NT2/D1 (cell line): ENCODE results near the gene SMPD3.

Experiments
- DNase-seq: peaks from one replicate; pipeline ENCODE4 v3.0.0-alpha.2; 2011; ENCODE audit warnings: low read depth, low spot score
- H3K27me3 ChIP-seq: 2 replicates; pipeline ENCODE4 v1.6.0; 2011; ENCODE audit warnings: mild to moderate bottlenecking; ENCODE audit not compliant: insufficient read length, insufficient read depth
- H3K36me3 ChIP-seq: 2 replicates; pipeline ENCODE4 v1.6.1; 2011; ENCODE audit warnings: mild to moderate bottlenecking, low read length, mixed read lengths; ENCODE audit not compliant: insufficient read depth, insufficient read length
- H3K4me1 ChIP-seq: 2 replicates; pipeline ENCODE4 v1.5.1; 2011; ENCODE audit not compliant: insufficient read depth, insufficient read length
- H3K4me3 ChIP-seq: 2 replicates; pipeline ENCODE4 v1.5.1; 2011; ENCODE audit warnings: low read depth; ENCODE audit not compliant: insufficient read length
- H3K9ac ChIP-seq: 2 replicates; pipeline ENCODE4 v1.6.0; 2011; ENCODE audit warnings: low read depth; ENCODE audit not compliant: insufficient read length
- H3K9me3 ChIP-seq: 2 replicates; pipeline ENCODE4 v1.5.1; 2011; ENCODE audit warnings: mild to moderate bottlenecking, low read length; ENCODE audit not compliant: insufficient read depth
- SUZ12 ChIP-seq: IDR thresholded peaks from 2 replicates; pipeline ENCODE4 v1.6.1; 2011; ENCODE audit not compliant: insufficient read length, insufficient read depth; ENCODE audit errors: extremely low read depth
- YY1 ChIP-seq: IDR thresholded peaks from 2 replicates; pipeline ENCODE4 v1.6.1; 2011; ENCODE audit not compliant: insufficient read length, insufficient read depth
- ZNF274 ChIP-seq: IDR thresholded peaks from 2 replicates; pipeline ENCODE4 v1.6.1; 2011; ENCODE audit warnings: mild to moderate bottlenecking, low read depth, low read length

SMPD3 gene

DNA sequence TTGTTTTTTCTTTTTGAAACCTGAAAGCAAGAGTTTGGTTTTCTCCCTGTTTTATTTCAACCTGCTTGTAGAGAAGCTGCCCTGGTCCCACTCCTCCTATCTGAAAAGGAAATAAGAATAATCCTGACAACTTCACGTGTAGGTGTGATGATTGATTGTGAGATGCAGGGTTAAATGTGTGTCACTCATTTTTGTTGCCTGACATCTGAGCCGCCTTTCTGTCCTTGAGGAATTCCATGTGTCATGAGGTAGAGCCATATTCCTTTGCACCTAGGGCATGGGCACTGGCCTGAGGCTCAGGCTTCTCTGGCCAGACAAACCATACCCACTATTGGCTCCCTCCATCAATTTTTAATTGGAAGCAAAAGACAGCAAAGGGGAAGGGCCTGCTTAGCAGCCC is 10.2 kb upstream of the SMPD3 start:
- TF ChIP-seq YY1 (no peak), ZNF274 (no peak), SUZ12 (no peak)
- no peaks in the 10 kb centered on the region for H3K27me3 ChIP-seq
- no peak overlapping the region for H3K9ac ChIP-seq
- no peak for DNase-seq
- no peaks in the 10 kb centered on the region for H3K36me3 ChIP-seq
- H3K9me3 ChIP-seq = peaks cover 13% of the 10 kb centered on the region; the same call in 1 of the 2 replicates
- H3K4me1 ChIP-seq = no peaks in the 10 kb centered on the region
- no peak overlapping the region for H3K4me3 ChIP-seq

DNA sequence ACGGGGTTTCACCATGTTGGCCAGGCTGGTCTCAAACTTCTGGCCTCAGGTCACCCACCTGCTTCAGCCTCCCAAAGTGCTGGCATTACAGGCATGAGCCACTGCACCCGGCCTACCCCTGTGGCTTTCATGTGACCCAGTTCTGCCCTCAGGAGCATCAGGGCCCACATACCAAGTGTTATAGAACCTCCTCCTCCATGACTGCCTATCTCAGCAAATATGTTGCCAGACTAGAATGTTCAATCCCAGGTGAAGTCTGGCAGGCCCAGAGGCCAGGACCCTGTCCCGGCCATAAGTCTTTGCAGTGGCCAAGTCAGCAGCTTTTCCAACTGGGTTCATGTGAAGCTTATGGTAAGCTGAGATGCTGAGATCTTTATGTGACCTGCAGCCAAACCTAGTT is 9.8 kb upstream of the SMPD3 start:
- H3K4me3 ChIP-seq = no peak overlapping the region
- no peaks in the 10 kb centered on the region for H3K4me1 ChIP-seq
- H3K9me3 ChIP-seq = peaks cover 9% of the 10 kb centered on the region; the same call in 1 of the 2 replicates
- no peaks in the 10 kb centered on the region for H3K36me3 ChIP-seq
- no peaks in the 10 kb centered on the region for H3K27me3 ChIP-seq
- H3K9ac ChIP-seq = no peak overlapping the region
- no peak for TF ChIP-seq ZNF274
- DNase-seq = no peak

DNA sequence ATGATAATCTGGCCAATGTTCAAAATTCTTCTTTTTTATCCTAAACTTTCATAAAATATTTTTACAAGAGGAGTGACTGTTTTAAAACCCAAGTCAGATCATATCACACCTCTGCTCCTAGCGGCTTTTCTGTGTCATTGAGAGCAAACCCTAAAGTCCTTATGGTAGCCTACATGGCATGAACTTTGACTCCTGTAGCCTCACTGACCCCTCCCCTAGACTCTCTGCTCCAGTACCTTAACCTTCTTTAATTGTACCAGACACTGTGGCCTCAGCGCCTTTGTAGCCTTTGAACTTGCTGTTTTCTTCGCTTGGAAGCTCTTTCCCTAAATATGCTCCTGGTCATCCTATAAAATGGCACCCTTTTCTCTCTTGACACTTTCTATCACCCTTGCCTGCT is 7.3 kb upstream of the SMPD3 start:
- TF ChIP-seq ZNF274 (no peak), YY1 (no peak), SUZ12 (no peak)
- Histone ChIP-seq H3K27me3 (no peaks in the 10 kb centered on the region), H3K9me3 (no peaks in the 10 kb centered on the region), H3K4me3 (no peak overlapping the region), H3K36me3 (no peaks in the 10 kb centered on the region), H3K9ac (no peak overlapping the region), H3K4me1 (no peaks in the 10 kb centered on the region)
- no peak for DNase-seq

DNA sequence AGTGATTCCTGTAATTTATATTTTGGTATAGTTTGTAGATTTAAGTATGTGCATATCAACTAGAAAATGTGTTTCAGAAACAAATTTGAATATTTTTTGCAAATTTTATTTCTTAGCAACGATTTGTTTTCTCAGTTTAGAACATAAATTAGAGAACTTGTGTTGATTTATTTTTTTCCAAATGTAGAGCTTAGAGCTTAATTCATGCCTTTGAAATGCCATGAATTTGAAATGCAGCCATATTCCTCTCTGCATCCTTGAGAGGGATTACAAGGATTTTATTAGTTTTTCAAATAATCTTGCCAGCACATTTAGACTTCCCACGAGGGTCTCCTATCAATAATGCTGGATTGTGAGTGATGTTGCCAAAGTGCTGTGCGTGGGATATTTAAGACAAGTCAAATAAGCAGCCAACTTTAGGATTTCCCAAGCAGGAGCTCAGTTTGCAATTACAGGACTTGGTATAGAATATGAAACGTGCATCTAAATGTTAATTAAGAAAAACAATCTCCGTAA is 6.7 kb upstream of the SMPD3 start:
- DNase-seq = no peak
- no peak overlapping the region for H3K9ac ChIP-seq
- H3K27me3 ChIP-seq = no peaks in the 10 kb centered on the region
- H3K4me3 ChIP-seq = no peak overlapping the region
- H3K9me3 ChIP-seq = no peaks in the 10 kb centered on the region
- no peaks in the 10 kb centered on the region for H3K4me1 ChIP-seq
- no peaks in the 10 kb centered on the region for H3K36me3 ChIP-seq
- TF ChIP-seq YY1 = no peak
- no peak for TF ChIP-seq SUZ12
- no peak for TF ChIP-seq ZNF274

DNA sequence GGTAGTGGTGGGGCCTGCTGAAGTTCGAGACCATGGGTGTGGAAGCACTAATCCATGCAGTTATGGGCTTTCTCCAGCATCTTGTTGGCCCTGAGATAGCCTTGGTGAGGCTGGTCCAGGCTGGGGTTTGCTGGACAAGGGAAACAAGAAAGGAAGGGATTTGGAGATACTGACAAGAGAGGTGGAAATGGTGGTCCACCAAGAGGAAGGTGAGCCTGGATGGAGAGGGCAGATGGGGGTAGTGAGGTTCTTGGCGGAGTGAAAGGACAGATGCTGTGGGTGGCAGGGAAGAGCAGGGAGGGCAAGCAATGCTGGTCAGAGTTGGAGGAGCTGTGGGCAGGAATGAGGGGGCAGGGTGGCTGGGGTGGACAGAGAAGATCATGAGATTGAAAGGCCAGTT is 5.5 kb upstream of the SMPD3 start:
- Histone ChIP-seq H3K4me3 (no peak overlapping the region), H3K27me3 (no peaks in the 10 kb centered on the region), H3K4me1 (no peaks in the 10 kb centered on the region), H3K36me3 (no peaks in the 10 kb centered on the region), H3K9ac (no peak overlapping the region), H3K9me3 (no peaks in the 10 kb centered on the region)
- DNase-seq = no peak
- no peak for TF ChIP-seq SUZ12
- no peak for TF ChIP-seq ZNF274
- TF ChIP-seq YY1 = no peak

DNA sequence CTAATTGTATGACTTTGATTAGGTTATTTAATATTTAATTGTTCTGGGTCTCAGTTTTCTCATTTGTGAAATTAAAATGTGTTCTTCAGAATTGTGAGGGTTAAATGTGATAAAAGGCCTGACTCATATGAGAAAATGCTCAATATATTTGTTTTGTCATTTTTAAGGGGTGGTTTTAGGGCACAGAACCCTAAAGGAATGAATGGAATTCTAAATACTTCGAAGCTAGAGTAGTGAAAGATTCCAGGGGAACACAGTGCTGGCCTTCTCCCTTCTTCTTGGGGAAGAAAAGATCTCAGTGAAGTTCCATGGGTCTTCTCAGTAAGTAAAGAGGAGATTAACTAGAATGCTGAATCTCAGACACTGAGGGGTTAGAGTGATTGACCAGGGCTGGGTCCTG is 3.9 kb upstream of the SMPD3 start:
- no peaks in the 10 kb centered on the region for H3K36me3 ChIP-seq
- H3K9me3 ChIP-seq = no peaks in the 10 kb centered on the region
- peaks cover 6% of the 10 kb centered on the region for H3K4me1 ChIP-seq
- no peak for TF ChIP-seq YY1
- no peak for TF ChIP-seq ZNF274
- TF ChIP-seq SUZ12 = no peak
- no peak overlapping the region for H3K9ac ChIP-seq
- no peak for DNase-seq
- H3K27me3 ChIP-seq = peaks cover 12% of the 10 kb centered on the region
- no peak overlapping the region for H3K4me3 ChIP-seq

DNA sequence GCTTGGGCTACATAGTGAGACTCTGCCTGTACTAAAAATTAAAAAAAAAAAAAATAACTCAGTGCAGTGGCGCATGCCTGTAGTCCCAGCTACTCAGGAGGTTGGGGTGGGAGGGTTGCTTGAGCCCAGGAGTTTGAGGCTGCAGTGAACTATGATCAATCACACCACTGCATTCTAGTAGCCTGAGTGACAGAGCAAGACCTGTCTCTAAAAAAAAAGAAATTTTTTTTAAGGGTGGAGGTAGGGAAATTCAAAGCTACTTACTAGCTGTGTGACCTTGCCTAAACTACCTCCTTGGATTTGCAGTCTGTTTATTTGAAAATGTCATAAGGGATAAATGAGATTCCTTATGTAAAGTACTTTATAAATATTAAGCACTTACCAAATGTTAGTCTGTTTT is 3.4 kb upstream of the SMPD3 start:
- Histone ChIP-seq H3K9me3 (no peaks in the 10 kb centered on the region), H3K4me1 (peaks cover 10% of the 10 kb centered on the region), H3K4me3 (no peak overlapping the region), H3K36me3 (no peaks in the 10 kb centered on the region), H3K9ac (no peak overlapping the region), H3K27me3 (peaks cover 17% of the 10 kb centered on the region)
- DNase-seq = no peak
- TF ChIP-seq SUZ12 = no peak
- no peak for TF ChIP-seq ZNF274
- no peak for TF ChIP-seq YY1
